AG04449 (cell line): ENCODE data around the gene NF1.

ENCODE experiments used
- CTCF ChIA-PET: fragments of 350-600 bp; formaldehyde crosslinking; extraction: SDS; loops from one replicate; lab custom pipeline; 2021; ENCODE audit warnings: antibody characterized with exemption; lab: Yijun Ruan, JAX
- POLR2A ChIA-PET: fragments of 400-600, 350-600 bp; formaldehyde crosslinking; extraction: SDS; loops from one replicate; lab custom pipeline; 2020; ENCODE audit warnings: antibody characterized with exemption, inconsistent platforms; lab: Yijun Ruan, JAX
- DNase-seq: peaks from one replicate; pipeline ENCODE4 v3.0.0-alpha.2; 2010; ENCODE audit warnings: low read depth, low spot score
- H3K4me3 ChIP-seq: 2 replicates; pipeline ENCODE4 v1.5.1; 2011; ENCODE audit warnings: low read depth, mild to moderate bottlenecking, control low read depth, low read length
- TF ChIP-seq, protein P1 (sequence below): IDR thresholded peaks from one replicate; pipeline ENCODE4 v1.5.1; 2011; ENCODE audit warnings: mild to moderate bottlenecking, moderate library complexity, low read length, control low read depth, inconsistent platforms; ENCODE audit not compliant: insufficient read depth; ENCODE audit errors: missing control alignments

Gene NF1

GRCh38 chr17:31226373-31226772 is 131.6 kb downstream of the NF1 start:
- DNase-seq, result no peak
- no peak overlapping the region for H3K4me3 ChIP-seq
- ChIA-PET CTCF (interaction anchor here (1.5 to 3.0 kb wide), 3 partner anchors 9 to 147 kb away, joined by 3 to 24 read pairs (median 4); no protein-coding TSS in a partner anchor), POLR2A (no interaction called here)
- TF ChIP-seq, protein P1, sequence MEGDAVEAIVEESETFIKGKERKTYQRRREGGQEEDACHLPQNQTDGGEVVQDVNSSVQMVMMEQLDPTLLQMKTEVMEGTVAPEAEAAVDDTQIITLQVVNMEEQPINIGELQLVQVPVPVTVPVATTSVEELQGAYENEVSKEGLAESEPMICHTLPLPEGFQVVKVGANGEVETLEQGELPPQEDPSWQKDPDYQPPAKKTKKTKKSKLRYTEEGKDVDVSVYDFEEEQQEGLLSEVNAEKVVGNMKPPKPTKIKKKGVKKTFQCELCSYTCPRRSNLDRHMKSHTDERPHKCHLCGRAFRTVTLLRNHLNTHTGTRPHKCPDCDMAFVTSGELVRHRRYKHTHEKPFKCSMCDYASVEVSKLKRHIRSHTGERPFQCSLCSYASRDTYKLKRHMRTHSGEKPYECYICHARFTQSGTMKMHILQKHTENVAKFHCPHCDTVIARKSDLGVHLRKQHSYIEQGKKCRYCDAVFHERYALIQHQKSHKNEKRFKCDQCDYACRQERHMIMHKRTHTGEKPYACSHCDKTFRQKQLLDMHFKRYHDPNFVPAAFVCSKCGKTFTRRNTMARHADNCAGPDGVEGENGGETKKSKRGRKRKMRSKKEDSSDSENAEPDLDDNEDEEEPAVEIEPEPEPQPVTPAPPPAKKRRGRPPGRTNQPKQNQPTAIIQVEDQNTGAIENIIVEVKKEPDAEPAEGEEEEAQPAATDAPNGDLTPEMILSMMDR, result no peak

GRCh38 chr17:31226950-31227349 is 132.2 kb downstream of the NF1 start:
- TF ChIP-seq, protein P1, result no peak
- H3K4me3 ChIP-seq, result no peak overlapping the region
- ChIA-PET CTCF (interaction anchor here (1.5 to 3.0 kb wide), 3 partner anchors 9 to 147 kb away, joined by 3 to 24 read pairs (median 4); no protein-coding TSS in a partner anchor), POLR2A (no interaction called here)
- DNase-seq, result no peak

DNA sequence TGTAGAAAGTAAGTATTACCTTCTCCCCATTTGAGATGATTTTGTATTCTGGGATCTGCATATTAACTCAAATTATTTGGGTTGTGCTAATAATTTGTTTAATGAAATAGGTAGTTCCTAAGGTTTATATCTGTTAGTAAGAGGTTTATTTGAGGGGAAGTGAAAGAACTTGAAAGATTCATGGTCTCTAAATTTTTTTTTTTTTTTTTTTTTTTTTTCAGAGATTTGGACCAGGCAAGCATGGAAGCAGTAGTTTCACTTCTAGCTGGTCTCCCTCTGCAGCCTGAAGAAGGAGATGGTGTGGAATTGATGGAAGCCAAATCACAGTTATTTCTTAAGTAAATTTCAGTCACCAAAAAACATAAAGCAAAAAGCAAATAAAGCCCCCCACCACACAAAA is 137.1 kb downstream of the NF1 start:
- H3K4me3 ChIP-seq, result no peak overlapping the region
- POLR2A ChIA-PET, result no interaction called here
- CTCF ChIA-PET, result no interaction called here
- TF ChIP-seq, protein P1, result no peak
- DNase-seq, result no peak

GRCh38 chr17:31235110-31235509 is 140.3 kb downstream of the NF1 start:
- POLR2A ChIA-PET, result no interaction called here
- no peak overlapping the region for H3K4me3 ChIP-seq
- CTCF ChIA-PET, result interaction anchor here (0.9 to 1.9 kb wide), 3 partner anchors 8 to 138 kb away, joined by 4 to 9 read pairs (median 9); no protein-coding TSS in a partner anchor
- TF ChIP-seq, protein P1, result no peak
- no peak for DNase-seq

- DNase-seq, result no peak
- ChIA-PET CTCF (interaction anchor here (0.9 to 1.9 kb wide), 2 partner anchors 9 to 20 kb away, joined by 4 to 9 read pairs; no protein-coding TSS in a partner anchor), POLR2A (no interaction called here)
- no peak overlapping the region for H3K4me3 ChIP-seq
- TF ChIP-seq, protein P1, result no peak
Observed at GRCh38 chr17:31236137-31236536, 141.4 kb downstream of the NF1 start.

DNA sequence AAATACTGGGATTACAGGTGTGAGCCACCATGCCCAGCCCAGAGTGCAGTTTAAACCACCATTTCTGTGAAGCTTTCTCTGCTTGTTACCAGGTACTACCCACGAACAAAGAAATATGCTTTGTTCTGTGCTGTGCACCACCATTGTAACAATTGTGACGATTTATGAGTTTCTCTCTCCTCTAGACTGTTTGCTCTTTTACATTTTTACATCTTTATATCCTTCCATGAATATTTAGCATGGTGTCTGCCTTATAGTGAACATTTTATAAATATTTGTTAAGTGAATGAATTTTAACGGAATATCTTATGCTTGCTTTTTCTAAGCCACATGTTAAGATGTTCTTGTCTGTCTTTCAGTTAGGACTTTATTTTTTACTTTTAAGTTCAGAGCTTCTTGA is 141.9 kb downstream of the NF1 start:
- ChIA-PET CTCF (interaction anchor here (1.0 to 1.9 kb wide), 2 partner anchors 30 to 137 kb away, joined by 4 to 8 read pairs; no protein-coding TSS in a partner anchor), POLR2A (no interaction called here)
- DNase-seq, result no peak
- TF ChIP-seq, protein P1, result no peak
- no peak overlapping the region for H3K4me3 ChIP-seq
